SK-N-SH (cell line): ENCODE results near the gene CHMP1A.

ENCODE experiments used
- CHD2 ChIP-seq: fragments of 150-350 bp; IDR thresholded peaks from 2 replicates; pipeline ENCODE4 v1.6.1; 2018; ENCODE audit warnings: low read length; ENCODE audit not compliant: partially characterized antibody
- CTCF ChIP-seq: fragments of 200-600 bp; sonication (generic); IDR thresholded peaks from 2 replicates; pipeline ENCODE4 v1.6.1; 2017; ENCODE audit warnings: antibody characterized with exemption, mild to moderate bottlenecking, moderate library complexity
- EZH2phosphoT487 ChIP-seq: fragments of 200-600 bp; sonication (generic); IDR thresholded peaks from 2 replicates; pipeline ENCODE4 v1.6.1; 2017; ENCODE audit warnings: low read depth, mixed run types, mild to moderate bottlenecking, antibody characterized with exemption, moderate library complexity, borderline replicate concordance
- GABPA ChIP-seq: IDR thresholded peaks from 2 replicates; pipeline ENCODE4 v1.4.0; 2012; ENCODE audit warnings: low read depth, mild to moderate bottlenecking
- IRF3 ChIP-seq: fragments of 150-350 bp; IDR thresholded peaks from 2 replicates; pipeline ENCODE4 v1.6.1; 2016; ENCODE audit warnings: mild to moderate bottlenecking, low read depth, low read length
- MAX ChIP-seq: IDR thresholded peaks from 2 replicates; pipeline ENCODE4 v1.4.0; 2012; ENCODE audit warnings: low read depth
- PBX3 ChIP-seq: IDR thresholded peaks from 2 replicates; pipeline ENCODE4; 2012
- POLR2AphosphoS5 ChIP-seq: IDR thresholded peaks from 2 replicates; pipeline ENCODE4 v1.6.1; 2012; ENCODE audit warnings: low read depth, low read length
- RAD21 ChIP-seq: IDR thresholded peaks from 2 replicates; pipeline ENCODE4 v1.6.1; 2012; ENCODE audit warnings: mild to moderate bottlenecking, low read length
- REST ChIP-seq: IDR thresholded peaks from 2 replicates; pipeline ENCODE4 v1.6.1; 2012; ENCODE audit warnings: mild to moderate bottlenecking, low read depth, low read length, moderate library complexity
- SMC3 ChIP-seq: IDR thresholded peaks from 2 replicates; pipeline ENCODE4 v1.6.1; 2012; ENCODE audit warnings: low read depth, low read length, improper control_type of control experiment
- TAF1 ChIP-seq: IDR thresholded peaks from 2 replicates; pipeline ENCODE4 v1.6.1; 2012; ENCODE audit warnings: low read depth, mild to moderate bottlenecking, low read length, moderate library complexity, borderline replicate concordance
- USF1 ChIP-seq: IDR thresholded peaks from 2 replicates; pipeline ENCODE4 v1.4.0; 2012; ENCODE audit warnings: low read depth, borderline replicate concordance

GRCh38 chr16:89605186-89605970 is 52.1 kb downstream of the CHMP1A start:
- TF ChIP-seq USF1, result no peak
- no peak for TF ChIP-seq CHD2
- TF ChIP-seq CTCF, result no peak
- no peak for TF ChIP-seq POLR2AphosphoS5
- no peak for TF ChIP-seq MAX
- no peak for TF ChIP-seq REST
- TF ChIP-seq TAF1, result no peak
- no peak for TF ChIP-seq GABPA
- TF ChIP-seq SMC3, result no peak
- no peak for TF ChIP-seq PBX3
- no peak for TF ChIP-seq RAD21
- TF ChIP-seq EZH2phosphoT487, result no peak
- no peak for TF ChIP-seq IRF3
